Neural progenitor cell (in vitro differentiated cells): ENCODE data around the gene MKI67.

Source experiments
- EZH2 ChIP-seq: fragments of 200-600 bp; sonication (generic); IDR thresholded peaks from 2 replicates; pipeline ENCODE4 v1.6.1; 2017; ENCODE audit warnings: antibody characterized with exemption, mild to moderate bottlenecking, moderate library complexity
- EZH2phosphoT487 ChIP-seq: fragments of 200-600 bp; sonication (generic); IDR thresholded peaks from 2 replicates; pipeline ENCODE4 v1.6.1; 2017; ENCODE audit warnings: antibody characterized with exemption
- TF ChIP-seq, protein P1 (sequence below): fragments of 200-600 bp; sonication (generic); IDR thresholded peaks from 2 replicates; pipeline ENCODE4 v1.5.1; 2017; ENCODE audit warnings: antibody characterized with exemption, mild to moderate bottlenecking

DNA sequence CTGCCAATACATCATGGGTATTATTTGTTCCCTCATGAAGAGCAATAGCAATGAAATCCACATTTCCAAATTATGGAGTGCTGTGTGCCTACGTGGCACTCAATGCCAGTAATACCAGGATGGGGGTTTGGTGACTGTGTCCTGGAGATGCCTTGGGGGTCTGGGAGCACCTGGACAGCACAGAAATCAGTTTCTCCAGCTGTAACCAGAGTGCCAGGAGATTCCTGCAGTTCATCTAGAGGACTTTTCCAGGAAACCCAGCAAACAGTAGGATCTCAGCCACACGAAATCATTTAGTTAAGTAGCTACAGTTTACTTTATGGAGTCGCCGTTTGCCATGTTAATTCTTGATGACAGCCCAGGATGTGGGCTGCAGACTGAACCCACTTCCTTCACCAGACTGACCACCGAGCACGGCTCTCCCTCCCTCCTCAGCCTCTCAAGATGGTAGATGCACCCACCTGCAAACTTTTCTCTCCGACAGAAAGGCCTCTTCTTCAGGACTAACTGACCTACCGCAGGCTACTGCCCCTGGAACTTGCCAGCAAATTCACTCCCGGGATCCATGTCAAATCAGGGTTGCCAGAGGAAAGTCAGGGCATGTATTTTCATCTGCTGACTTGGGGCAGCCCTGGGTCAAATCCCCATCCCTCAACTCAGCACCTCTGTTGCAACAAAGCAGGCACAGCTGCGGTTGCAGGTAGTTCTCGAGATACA lies 30.3 kb downstream of the MKI67 start:
- TF ChIP-seq, protein P1, sequence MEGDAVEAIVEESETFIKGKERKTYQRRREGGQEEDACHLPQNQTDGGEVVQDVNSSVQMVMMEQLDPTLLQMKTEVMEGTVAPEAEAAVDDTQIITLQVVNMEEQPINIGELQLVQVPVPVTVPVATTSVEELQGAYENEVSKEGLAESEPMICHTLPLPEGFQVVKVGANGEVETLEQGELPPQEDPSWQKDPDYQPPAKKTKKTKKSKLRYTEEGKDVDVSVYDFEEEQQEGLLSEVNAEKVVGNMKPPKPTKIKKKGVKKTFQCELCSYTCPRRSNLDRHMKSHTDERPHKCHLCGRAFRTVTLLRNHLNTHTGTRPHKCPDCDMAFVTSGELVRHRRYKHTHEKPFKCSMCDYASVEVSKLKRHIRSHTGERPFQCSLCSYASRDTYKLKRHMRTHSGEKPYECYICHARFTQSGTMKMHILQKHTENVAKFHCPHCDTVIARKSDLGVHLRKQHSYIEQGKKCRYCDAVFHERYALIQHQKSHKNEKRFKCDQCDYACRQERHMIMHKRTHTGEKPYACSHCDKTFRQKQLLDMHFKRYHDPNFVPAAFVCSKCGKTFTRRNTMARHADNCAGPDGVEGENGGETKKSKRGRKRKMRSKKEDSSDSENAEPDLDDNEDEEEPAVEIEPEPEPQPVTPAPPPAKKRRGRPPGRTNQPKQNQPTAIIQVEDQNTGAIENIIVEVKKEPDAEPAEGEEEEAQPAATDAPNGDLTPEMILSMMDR: no peak
- TF ChIP-seq EZH2phosphoT487 (no peak), EZH2 (no peak)
